MM.1S (cell line): Measurements from ENCODE around the gene WNT3.

ENCODE experiments used
- EZH2 ChIP-seq: fragments of 300-600 bp; sonication (generic); optimal IDR thresholded peaks from 2 replicates; pipeline ENCODE3; 2017; ENCODE audit warnings: low read depth, mild to moderate bottlenecking, antibody characterized with exemption, low read length, mixed read lengths
- EZH2phosphoT487 ChIP-seq: fragments of 300-600 bp; sonication (generic); IDR thresholded peaks from 2 replicates; pipeline ENCODE4 v1.6.1; 2018; ENCODE audit warnings: antibody characterized with exemption, low read length
- TF ChIP-seq, protein P1 (sequence below): fragments of 300-600 bp; sonication (generic); IDR thresholded peaks from 2 replicates; pipeline ENCODE4 v1.5.1; 2016; ENCODE audit warnings: antibody characterized with exemption, low read length, mixed read lengths

DNA sequence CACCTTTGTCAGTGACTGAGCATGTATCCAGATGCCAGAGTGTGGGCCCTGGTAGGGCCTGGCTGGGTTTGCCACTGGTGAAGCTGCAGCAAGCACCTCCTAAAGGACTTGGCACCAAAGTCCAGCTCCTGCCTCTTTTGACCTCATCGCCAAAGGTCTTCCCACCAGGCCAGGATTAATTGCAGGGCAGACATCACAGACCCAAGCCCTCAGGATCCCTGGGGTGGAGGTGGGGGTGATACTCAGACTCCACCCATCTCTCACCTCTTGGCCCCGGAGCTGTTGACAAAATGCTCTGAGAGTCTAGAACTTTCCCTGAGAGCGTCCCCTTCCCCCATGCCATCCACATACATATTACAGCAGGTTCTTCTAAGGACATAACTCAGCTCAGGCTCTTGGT is 4.6 kb downstream of the WNT3 start:
- TF ChIP-seq, protein P1, sequence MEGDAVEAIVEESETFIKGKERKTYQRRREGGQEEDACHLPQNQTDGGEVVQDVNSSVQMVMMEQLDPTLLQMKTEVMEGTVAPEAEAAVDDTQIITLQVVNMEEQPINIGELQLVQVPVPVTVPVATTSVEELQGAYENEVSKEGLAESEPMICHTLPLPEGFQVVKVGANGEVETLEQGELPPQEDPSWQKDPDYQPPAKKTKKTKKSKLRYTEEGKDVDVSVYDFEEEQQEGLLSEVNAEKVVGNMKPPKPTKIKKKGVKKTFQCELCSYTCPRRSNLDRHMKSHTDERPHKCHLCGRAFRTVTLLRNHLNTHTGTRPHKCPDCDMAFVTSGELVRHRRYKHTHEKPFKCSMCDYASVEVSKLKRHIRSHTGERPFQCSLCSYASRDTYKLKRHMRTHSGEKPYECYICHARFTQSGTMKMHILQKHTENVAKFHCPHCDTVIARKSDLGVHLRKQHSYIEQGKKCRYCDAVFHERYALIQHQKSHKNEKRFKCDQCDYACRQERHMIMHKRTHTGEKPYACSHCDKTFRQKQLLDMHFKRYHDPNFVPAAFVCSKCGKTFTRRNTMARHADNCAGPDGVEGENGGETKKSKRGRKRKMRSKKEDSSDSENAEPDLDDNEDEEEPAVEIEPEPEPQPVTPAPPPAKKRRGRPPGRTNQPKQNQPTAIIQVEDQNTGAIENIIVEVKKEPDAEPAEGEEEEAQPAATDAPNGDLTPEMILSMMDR, result no peak
- no peak for TF ChIP-seq EZH2
- TF ChIP-seq EZH2phosphoT487, result no peak
